Peyer's patch (tissue), 4 donors: ENCODE results near the gene CAMSAP1. TPM values are rescaled to one million over a fixed set of nuclear protein-coding genes. Genes with fewer than 3 reads are reported as not detected.

Source experiments
- DNase-seq, 3 donors: peaks; one replicate each; pipeline ENCODE4 v3.0.0-alpha.2; 2017 to 2019
- H3K27ac ChIP-seq, 4 donors: fragments of 200-600 bp; sonication (generic); one replicate each; pipeline ENCODE4 v1.5.1; 2016 to 2019
- H3K27me3 ChIP-seq, 2 donors: fragments of 200-600 bp; sonication (generic); one replicate each; pipeline ENCODE4 v1.5.1; 2019
- H3K36me3 ChIP-seq, 3 donors: fragments of 200-600 bp; sonication (generic); one replicate each; pipeline ENCODE4 v1.5.1; 2016 to 2019
- H3K4me1 ChIP-seq, 4 donors: fragments of 200-600 bp; sonication (generic); one replicate each; pipeline ENCODE4 v1.5.1; 2016 to 2019
- H3K4me3 ChIP-seq, 4 donors: fragments of 200-600 bp; sonication (generic); 1 replicate in 3 of 4; 2 replicates in 1 of 4; pipeline ENCODE4 v1.5.1; 2016 to 2019; ENCODE audit warnings: mild to moderate bottlenecking in 1 of 4
- H3K9me3 ChIP-seq, 4 donors: fragments of 200-600 bp; sonication (generic); one replicate each; pipeline ENCODE4 v1.5.1; 2016 to 2019; ENCODE audit warnings: mild to moderate bottlenecking in 1 of 4
- CTCF ChIP-seq, 6 experiments: fragments of 450-650 bp in 4 of 6; fragments of 200-600 bp in 2 of 6; sonication (generic) in 1 of 6; IDR thresholded peaks; one replicate each; pipeline ENCODE4 v1.5.1; 2017 to 2019; ENCODE audit warnings: antibody characterized with exemption in 6 of 6, mild to moderate bottlenecking in 3 of 6, moderate library complexity in 1 of 6
- POLR2A ChIP-seq, 2 donors: fragments of 450-650 bp; IDR thresholded peaks; one replicate each; pipeline ENCODE4 v1.5.1; 2017; ENCODE audit warnings: antibody characterized with exemption in 2 of 2, mild to moderate bottlenecking in 2 of 2, moderate library complexity in 2 of 2
- total RNA-seq, 4 donors: library from RNA; depleted of rRNA; stranded (reverse); fragments of >200 nt; gene quantifications; one replicate each; pipeline ENCODE4 v1.1.0, GENCODE V29; 2016

Gene CAMSAP1
- total RNA-seq, 4 donors from 2014 or later, result 21.0 to 30.5 (median 24.2) TPM

- TF ChIP-seq POLR2A (IDR thresholded peaks at IDR 0.05) (no peak), CTCF (IDR thresholded peaks at IDR 0.05) (no peak)
These were observed 32.3 kb upstream of the CAMSAP1 start for GRCh38 chr9:135939351-135940265.

GRCh38 chr9:135937521-135938489 lies 30.5 kb upstream of the CAMSAP1 start:
- Histone ChIP-seq H3K27ac (no peak overlapping the region), H3K27me3 (no peaks in the 10 kb centered on the region), H3K4me3 (no peak overlapping the region), H3K9me3 (no peaks in the 10 kb centered on the region), H3K36me3 (peaks cover 0 to 97% (median 0%) of the 10 kb centered on the region in 3 donors), H3K4me1 (no peaks in the 10 kb centered on the region)
- TF ChIP-seq CTCF (IDR thresholded peaks at IDR 0.05) (no peak), POLR2A (IDR thresholded peaks at IDR 0.05) (no peak)
- peak in 1 of 3 donors; percentile 37 for DNase-seq

More at GRCh38 chr9:135939351-135940265, 32.3 kb upstream of the CAMSAP1 start:
- H3K4me3 ChIP-seq, result no peak overlapping the region
- no peaks in the 10 kb centered on the region for H3K9me3 ChIP-seq
- H3K27ac ChIP-seq, result no peak overlapping the region
- H3K27me3 ChIP-seq, result no peaks in the 10 kb centered on the region
- no peaks in the 10 kb centered on the region for H3K4me1 ChIP-seq
- peaks cover 0 to 97% (median 0%) of the 10 kb centered on the region in 3 donors for H3K36me3 ChIP-seq
- DNase-seq, result peak in 1 of 3 donors; percentile 43

GRCh38 chr9:135933114-135933513 lies 25.8 kb upstream of the CAMSAP1 start:
- Histone ChIP-seq H3K9me3 (no peaks in the 10 kb centered on the region), H3K4me3 (no peak overlapping the region), H3K27me3 (no peaks in the 10 kb centered on the region), H3K4me1 (no peaks in the 10 kb centered on the region), H3K27ac (no peak overlapping the region), H3K36me3 (peaks cover 0 to 74% (median 0%) of the 10 kb centered on the region in 3 donors)
- DNase-seq, result no peak
- TF ChIP-seq POLR2A (IDR thresholded peaks at IDR 0.05), result no peak
- no peak for TF ChIP-seq CTCF (IDR thresholded peaks at IDR 0.05)

- no peaks in the 10 kb centered on the region for H3K4me1 ChIP-seq
- no peaks in the 10 kb centered on the region for H3K9me3 ChIP-seq
- no peak for DNase-seq
- H3K36me3 ChIP-seq, result peaks cover 0 to 70% (median 0%) of the 10 kb centered on the region in 3 donors
- no peak overlapping the region for H3K4me3 ChIP-seq
- no peaks in the 10 kb centered on the region for H3K27me3 ChIP-seq
- H3K27ac ChIP-seq, result no peak overlapping the region
- TF ChIP-seq POLR2A (IDR thresholded peaks at IDR 0.05), result no peak
- TF ChIP-seq CTCF (IDR thresholded peaks at IDR 0.05), result no peak
These were observed 25.3 kb upstream of the CAMSAP1 start for GRCh38 chr9:135932656-135933055.

GRCh38 chr9:135931349-135931820 lies 24.0 kb upstream of the CAMSAP1 start:
- Histone ChIP-seq H3K4me3 (no peak overlapping the region), H3K9me3 (no peaks in the 10 kb centered on the region), H3K27me3 (no peaks in the 10 kb centered on the region), H3K27ac (no peak overlapping the region), H3K36me3 (peaks cover 0 to 57% (median 0%) of the 10 kb centered on the region in 3 donors), H3K4me1 (no peaks in the 10 kb centered on the region)
- DNase-seq, result no peak
- no peak for TF ChIP-seq POLR2A (IDR thresholded peaks at IDR 0.05)
- no peak for TF ChIP-seq CTCF (IDR thresholded peaks at IDR 0.05)
